HCEC 1CT (cell line): Measurements from ENCODE around the gene ZFYVE9.
"Not testable (repeated sequence)": the region's sequence is repeated elsewhere in the genome, so short reads cannot be mapped to it uniquely, and the experiment has no call there.

Experiments
- DNase-seq: peaks from one replicate; pipeline ENCODE4 v3.0.0-alpha.2; 2017

Gene ZFYVE9

GRCh38 chr1:52152572-52152971 lies 10.7 kb downstream of the ZFYVE9 start:
- DNase-seq, result no peak

GRCh38 chr1:52153010-52153409 lies 11.1 kb downstream of the ZFYVE9 start:
- DNase-seq, result no peak

GRCh38 chr1:52153898-52154297 lies 12.0 kb downstream of the ZFYVE9 start:
- DNase-seq, result no peak

GRCh38 chr1:52156460-52156859 lies 14.6 kb downstream of the ZFYVE9 start:
- DNase-seq, result no peak

GRCh38 chr1:52157582-52157981 lies 15.7 kb downstream of the ZFYVE9 start:
- DNase-seq, result peak; percentile 63

GRCh38 chr1:52158218-52158617 lies 16.3 kb downstream of the ZFYVE9 start:
- no peak for DNase-seq

GRCh38 chr1:52159033-52159789 lies 17.3 kb downstream of the ZFYVE9 start:
- peak; percentile 42 for DNase-seq

- no peak for DNase-seq
Observed at GRCh38 chr1:52162947-52163346, 21.1 kb downstream of the ZFYVE9 start.

- no peak for DNase-seq
Observed at GRCh38 chr1:52164604-52165003, 22.7 kb downstream of the ZFYVE9 start.

- no peak for DNase-seq
Observed at GRCh38 chr1:52166996-52167753, 25.3 kb downstream of the ZFYVE9 start.

GRCh38 chr1:52168373-52169080 lies 26.6 kb downstream of the ZFYVE9 start:
- DNase-seq, result no peak

- not testable (repeated sequence) for DNase-seq
Observed at GRCh38 chr1:52171149-52171548, 29.3 kb downstream of the ZFYVE9 start.

- DNase-seq, result no peak
Observed at GRCh38 chr1:52179073-52179472, 37.2 kb downstream of the ZFYVE9 start.

- no peak for DNase-seq
Observed at GRCh38 chr1:52180176-52180575, 38.3 kb downstream of the ZFYVE9 start.

- not testable (repeated sequence) for DNase-seq
Observed at GRCh38 chr1:52181759-52182158, 39.9 kb downstream of the ZFYVE9 start.

- DNase-seq, result not testable (repeated sequence)
Observed at GRCh38 chr1:52182328-52182727, 40.4 kb downstream of the ZFYVE9 start.

- DNase-seq, result no peak
Observed at GRCh38 chr1:52182874-52183400, 41.0 kb downstream of the ZFYVE9 start.

- DNase-seq, result no peak
Observed at GRCh38 chr1:52186449-52186848, 44.6 kb downstream of the ZFYVE9 start.

- no peak for DNase-seq
Observed at GRCh38 chr1:52189898-52190480, 48.1 kb downstream of the ZFYVE9 start.

GRCh38 chr1:52190500-52191252 lies 48.8 kb downstream of the ZFYVE9 start:
- peak; percentile 2 for DNase-seq

GRCh38 chr1:52191395-52191965 lies 49.6 kb downstream of the ZFYVE9 start:
- peak; percentile 3 for DNase-seq

- no peak for DNase-seq
Observed at GRCh38 chr1:52192024-52192423, 50.1 kb downstream of the ZFYVE9 start.
